Lower leg skin (tissue), 3 donors: ENCODE results near the gene EML1.

Experiments
- CTCF ChIP-seq, 3 donors: fragments of 450-650 bp; IDR thresholded peaks; one replicate each; pipeline ENCODE4 v1.5.1; 2016; ENCODE audit warnings: antibody characterized with exemption in 3 of 3, mild to moderate bottlenecking in 3 of 3, moderate library complexity in 2 of 3
- POLR2A ChIP-seq, 2 donors: fragments of 450-650 bp; IDR thresholded peaks; one replicate each; pipeline ENCODE4 v1.6.1; 2016 to 2017; ENCODE audit warnings: antibody characterized with exemption in 2 of 2, mild to moderate bottlenecking in 1 of 2, moderate library complexity in 1 of 2

GRCh38 chr14:99816642-99817041 is 23.4 kb downstream of the EML1 start:
- TF ChIP-seq CTCF (IDR thresholded peaks at IDR 0.05) (no peak), POLR2A (IDR thresholded peaks at IDR 0.05) (no peak)
